Measurements from ENCODE around the gene SH3BP2.
A peak's percentile ranks its signal among the peaks of the same experiment; 100 is the strongest.

The SH3BP2 gene

GRCh38 chr4:2832981-2833670 lies 40.2 kb downstream of the SH3BP2 start:
- no peak for DNase-seq (ENCODE audit: low read depth)

- no peak for DNase-seq (ENCODE audit: low read depth)
Measured at GRCh38 chr4:2833671-2834000, 40.8 kb downstream of the SH3BP2 start.

GRCh38 chr4:2834001-2834921 lies 41.4 kb downstream of the SH3BP2 start:
- no peak for DNase-seq (ENCODE audit: low read depth)

GRCh38 chr4:2835978-2836377 lies 43.1 kb downstream of the SH3BP2 start:
- DNase-seq (ENCODE audit: low read depth): no peak

GRCh38 chr4:2836391-2836859 lies 43.5 kb downstream of the SH3BP2 start:
- no peak for DNase-seq (ENCODE audit: low read depth)

DNA sequence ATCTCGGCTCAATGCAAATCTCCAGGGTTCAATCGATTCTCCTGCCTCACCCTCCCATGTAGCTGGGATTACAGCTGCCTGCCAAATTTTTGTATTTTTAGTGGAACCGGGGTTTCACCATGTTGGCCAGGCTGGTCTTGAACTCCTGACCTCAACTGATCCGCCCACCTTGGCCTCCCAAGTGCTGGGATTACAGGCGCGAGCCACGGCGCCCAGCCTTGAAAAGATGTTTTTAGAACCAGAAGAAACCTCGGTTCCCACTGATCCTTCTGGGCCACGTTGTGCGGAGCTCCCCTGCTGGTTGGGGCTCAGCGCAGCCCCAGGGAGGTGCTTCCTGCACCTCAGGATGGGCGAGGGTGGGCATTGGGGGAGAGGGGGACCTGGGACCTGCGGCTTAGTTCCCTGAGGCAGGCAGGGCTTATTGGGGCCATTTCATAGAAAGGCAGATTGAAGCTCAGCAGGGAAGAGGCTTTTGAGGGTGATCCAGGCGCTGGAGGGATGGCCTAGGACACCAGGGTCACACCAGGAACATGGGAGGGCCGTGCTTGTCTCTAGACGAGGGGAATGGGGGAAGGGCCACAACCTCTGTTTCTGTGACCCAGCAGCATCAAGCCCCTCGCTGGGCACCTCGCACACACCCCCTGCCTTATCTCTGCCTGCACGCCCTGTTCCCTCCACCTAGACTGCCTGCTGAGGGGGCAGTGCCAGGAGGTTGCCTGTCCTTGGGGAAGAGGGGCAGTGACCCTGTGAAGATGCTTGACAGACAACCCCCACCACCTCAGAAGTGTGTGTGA lies 44.4 kb downstream of the SH3BP2 start:
- DNase-seq (ENCODE audit: low read depth): no peak

- DNase-seq (ENCODE audit: low read depth): peak; percentile 51
Measured at GRCh38 chr4:2837904-2838496, 45.1 kb downstream of the SH3BP2 start.

GRCh38 chr4:2839060-2839459 lies 46.2 kb downstream of the SH3BP2 start:
- no peak for DNase-seq (ENCODE audit: low read depth)

DNA sequence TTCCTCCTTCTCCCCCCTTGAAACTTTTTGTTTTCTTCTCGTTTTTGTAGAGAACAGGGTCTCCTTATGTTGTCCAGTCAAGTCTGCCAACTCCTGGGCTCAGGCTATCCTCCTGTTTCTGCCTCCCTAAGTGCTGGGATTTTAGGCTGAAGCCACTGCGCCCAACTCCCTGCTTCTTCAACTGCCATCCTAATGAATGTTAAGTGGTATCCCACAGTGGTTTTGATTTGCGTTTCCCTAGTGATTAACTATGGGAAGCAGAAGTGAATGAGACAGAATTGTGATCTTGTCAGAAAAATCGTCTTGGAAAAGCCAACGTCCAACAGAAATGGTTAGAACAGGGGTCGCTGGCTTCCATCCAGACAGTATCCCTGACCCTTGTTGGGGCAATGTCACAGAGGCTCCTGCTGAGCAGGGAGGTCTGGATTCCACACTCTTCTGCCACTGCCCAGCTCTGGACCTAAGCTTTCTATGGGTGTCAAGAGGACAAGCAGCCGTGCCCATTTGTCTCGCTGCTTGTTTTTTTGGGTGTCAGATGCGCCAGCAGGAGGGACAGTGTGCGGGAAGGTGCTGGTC lies 49.9 kb downstream of the SH3BP2 start:
- DNase-seq (ENCODE audit: low read depth): no peak

DNA sequence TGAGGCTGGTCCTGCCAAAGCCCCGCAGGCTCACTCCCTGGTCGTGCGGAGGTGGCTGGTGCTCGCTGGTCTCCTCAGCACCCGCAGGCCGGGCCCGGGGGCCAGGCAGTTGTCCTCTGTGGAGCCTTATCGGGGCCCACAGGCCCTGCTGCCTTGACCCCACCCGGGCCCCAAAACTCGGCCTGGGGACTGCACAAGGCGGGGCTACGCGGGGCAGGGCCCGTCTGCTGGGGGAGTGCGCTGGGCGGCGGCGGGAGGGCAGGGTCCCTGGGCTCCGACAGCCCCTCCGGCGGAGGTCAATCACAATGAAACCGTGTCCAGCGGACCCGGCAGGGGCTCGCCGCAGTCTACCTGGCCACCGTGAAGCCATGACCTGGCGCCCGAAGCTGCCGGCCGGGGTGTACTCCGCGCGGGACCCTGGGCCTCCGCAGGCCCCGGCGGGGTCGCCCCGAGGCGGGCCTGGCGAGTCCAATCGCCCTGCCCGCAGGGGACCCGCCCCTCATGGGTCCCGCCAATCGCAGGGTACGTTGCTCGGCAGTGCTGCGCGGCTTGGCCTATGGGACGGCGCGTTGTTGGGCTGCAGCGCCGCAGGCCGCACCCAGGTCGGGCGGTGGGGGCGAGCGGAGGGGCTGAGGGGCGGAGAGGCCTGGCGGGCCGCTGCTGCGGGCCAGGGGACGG lies 50.5 kb downstream of the SH3BP2 start, which contains the start of gene ADD1:
Gene ADD1 (plus strand): TSS at position 582 of the 678 bp plus-strand sequence. CDS start 32,072 bp downstream, outside the sequence.
- DNase-seq (ENCODE audit: low read depth): peak; percentile 87

DNA sequence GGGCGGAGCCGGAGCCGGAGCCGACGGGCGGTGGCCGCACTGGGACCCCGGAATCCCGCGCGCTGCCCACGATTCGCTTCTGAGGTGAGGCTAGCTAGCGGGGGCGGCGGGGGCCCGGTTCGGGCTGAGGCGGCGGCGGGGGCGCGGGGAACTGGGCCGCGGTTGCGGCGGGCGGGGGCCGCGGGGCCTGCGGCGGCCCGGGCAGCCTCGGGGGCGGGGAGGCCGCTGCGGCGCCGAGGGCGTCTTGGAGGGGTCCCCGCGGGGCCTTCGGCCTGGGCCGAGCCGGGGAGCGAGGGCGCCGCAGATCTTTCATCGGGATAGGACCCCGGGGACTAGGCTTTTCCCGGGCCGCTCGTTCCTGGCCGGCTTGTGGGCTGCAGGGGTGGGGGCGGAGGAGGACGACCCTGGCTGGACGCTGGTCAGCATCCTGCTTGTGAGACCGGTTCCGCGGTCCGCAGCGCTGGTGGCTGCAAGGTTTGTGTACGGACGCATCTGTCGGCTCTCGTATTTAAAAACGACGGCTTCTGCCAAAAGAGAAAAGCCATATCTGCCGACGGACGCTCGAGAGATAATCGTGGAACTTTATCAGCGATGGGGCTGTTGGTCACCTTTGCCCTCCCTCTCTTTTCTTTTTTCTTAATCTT lies 51.2 kb downstream of the SH3BP2 start:
- no peak for DNase-seq (ENCODE audit: low read depth)

GRCh38 chr4:2846172-2846571 lies 53.3 kb downstream of the SH3BP2 start:
- no peak for DNase-seq (ENCODE audit: low read depth)

DNA sequence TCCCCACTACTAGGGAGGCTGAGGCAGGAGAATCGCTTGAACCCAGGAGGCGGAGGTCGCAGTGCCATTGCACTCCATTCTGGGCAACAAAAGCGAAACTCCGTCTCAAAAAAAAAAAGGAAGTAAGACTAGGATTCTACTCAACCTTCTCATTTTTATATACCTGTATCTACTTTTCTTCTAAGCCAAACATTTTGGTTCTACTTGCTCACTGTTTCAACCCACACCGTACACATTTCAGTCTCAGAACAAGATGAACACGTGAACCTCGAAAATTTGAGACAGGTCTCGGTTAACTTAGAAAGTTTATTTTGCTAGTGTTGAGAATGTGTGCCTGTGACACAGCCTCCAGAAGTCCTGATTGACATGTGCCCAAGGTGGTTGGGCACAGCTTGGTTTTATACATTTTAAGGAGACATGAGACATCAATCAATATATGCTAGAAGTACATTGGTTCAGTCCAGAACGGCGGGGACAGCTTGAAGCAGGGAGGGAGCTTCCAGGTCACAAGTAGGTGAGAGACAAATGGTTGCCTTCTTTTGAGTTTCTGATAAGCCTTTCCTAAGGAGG lies 54.5 kb downstream of the SH3BP2 start:
- DNase-seq (ENCODE audit: low read depth): no peak

GRCh38 chr4:2848449-2848848 lies 55.6 kb downstream of the SH3BP2 start:
- DNase-seq (ENCODE audit: low read depth): no peak

- DNase-seq (ENCODE audit: low read depth): no peak
Measured at GRCh38 chr4:2849267-2850152, 56.6 kb downstream of the SH3BP2 start.

- no peak for DNase-seq (ENCODE audit: low read depth)
Measured at GRCh38 chr4:2850966-2851798, 58.3 kb downstream of the SH3BP2 start.

- DNase-seq (ENCODE audit: low read depth): no peak
Measured at GRCh38 chr4:2852481-2852921, 59.6 kb downstream of the SH3BP2 start.

DNA sequence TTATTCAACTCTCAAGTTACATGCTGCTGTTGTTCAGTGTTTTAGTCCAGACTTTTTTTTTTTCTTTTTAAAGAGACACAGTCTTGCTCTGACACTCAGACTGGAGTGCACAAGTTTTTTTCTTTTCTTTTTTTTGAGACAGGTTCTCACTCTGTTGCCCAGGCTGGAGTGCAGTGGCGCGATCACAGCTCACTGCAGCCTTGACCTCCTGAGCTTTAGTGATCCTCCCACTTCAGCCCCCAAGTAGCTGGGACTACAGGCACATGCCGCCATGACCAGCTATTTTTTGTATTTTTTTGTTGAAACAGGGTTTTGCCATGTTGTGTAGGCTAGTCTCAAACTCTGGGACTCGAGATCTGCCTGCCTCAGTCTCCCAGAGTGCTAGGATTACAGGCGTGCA lies 62.7 kb downstream of the SH3BP2 start:
- no peak for DNase-seq (ENCODE audit: low read depth)
